ENCODE data around the gene MS4A6E.
"Not testable (repeated sequence)": the region's sequence is repeated elsewhere in the genome, so short reads cannot be mapped to it uniquely, and the experiment has no call there.

Gene MS4A6E, protein sequence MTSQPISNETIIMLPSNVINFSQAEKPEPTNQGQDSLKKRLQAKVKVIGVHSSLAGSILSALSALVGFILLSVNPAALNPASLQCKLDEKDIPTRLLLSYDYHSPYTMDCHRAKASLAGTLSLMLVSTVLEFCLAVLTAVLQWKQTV

DNA sequence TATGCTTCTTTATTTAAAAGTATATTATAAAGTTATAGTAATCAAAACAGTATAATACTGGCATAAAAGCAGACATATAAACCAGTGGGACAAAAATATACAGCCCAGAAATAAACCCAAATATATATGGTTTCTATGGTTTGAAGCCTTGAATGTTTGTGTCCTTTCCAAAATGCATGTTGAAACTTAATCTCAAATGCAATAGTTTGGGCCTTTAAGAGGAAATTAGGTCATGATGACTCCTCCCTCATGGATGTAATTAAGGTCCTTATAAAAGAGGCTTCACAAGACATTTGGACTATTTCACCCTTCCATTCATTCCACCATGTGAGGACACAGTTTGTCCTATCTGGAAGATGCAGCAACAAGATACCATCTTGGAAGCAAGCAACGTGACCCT lies at the start of gene MS4A6E:
Gene MS4A6E, plus strand, starts transcription at position 301 of the 400 bp plus-strand sequence. CDS start 7,641 bp downstream, outside the sequence.
- FAIRE-seq (no peak), DNase-seq (ENCODE audit: extremely low spot score, insufficient read length, low read depth) (no peak)

GRCh38 chr11:60280412-60280811 lies 46.6 kb upstream of the MS4A6E start, which contains the start of gene MS4A4A:
Gene MS4A4A (plus strand): TSS chr11:60280666. CDS start chr11:60280676, 10 bp downstream.
- no peak for DNase-seq (ENCODE audit: extremely low spot score, insufficient read length, low read depth)
- FAIRE-seq: no peak

GRCh38 chr11:60281485-60281884 lies 45.6 kb upstream of the MS4A6E start:
- DNase-seq (ENCODE audit: extremely low spot score, insufficient read length, low read depth) (no peak), FAIRE-seq (no peak)

DNA sequence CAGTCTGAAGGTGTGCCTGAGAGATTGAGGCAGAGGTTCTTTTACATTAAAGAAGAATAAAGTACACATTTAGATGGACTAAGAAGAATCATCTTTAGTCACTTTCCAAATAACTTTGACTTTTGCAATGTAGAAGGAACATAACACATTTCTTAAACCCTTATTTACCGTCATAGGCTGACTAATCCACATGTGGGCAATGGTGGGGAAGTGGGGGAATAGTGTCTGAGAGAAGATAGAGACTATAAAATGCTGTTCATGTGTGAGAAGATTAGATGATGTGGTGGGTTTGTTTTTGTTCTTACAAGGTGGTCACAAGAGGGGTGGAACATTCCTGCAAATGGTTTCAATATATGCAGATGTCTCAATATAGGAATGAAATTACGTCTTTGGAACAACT lies 44.8 kb upstream of the MS4A6E start:
- FAIRE-seq: no peak

DNA sequence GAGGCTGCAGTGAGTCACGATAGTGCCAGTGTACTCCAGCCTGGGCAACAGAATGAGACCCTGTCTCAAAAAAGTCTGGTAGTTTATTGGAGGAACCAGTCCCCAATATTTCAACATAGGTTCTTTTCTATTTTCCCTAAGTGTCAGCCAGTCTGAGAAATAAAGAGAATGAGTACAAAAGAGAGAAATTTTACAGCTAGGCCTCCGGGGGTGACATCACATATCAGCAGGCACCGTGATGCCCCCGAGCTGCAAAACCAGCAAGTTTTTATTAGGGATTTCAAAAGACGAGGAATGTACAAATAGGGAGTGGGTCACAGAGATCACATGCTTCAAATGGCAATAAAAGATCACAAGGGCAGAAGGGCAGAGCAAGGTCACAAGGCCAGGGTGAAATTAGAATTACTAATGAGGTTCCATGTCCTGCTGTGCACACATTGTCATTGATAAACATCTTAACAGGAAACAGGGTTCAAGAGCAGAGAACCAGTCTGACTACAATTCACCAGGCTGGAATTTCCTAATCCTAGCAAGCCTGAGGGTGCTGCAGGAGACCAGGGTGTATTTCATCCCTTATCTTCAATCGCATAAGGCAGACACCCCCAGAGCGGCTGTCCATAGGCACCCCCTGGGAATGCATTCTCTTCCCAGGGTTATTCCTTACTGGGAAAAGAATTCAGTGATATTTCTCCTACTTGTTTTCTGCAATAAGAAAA lies 41.5 kb upstream of the MS4A6E start:
- not testable (repeated sequence) for FAIRE-seq; DNase-seq (ENCODE audit: extremely low spot score, insufficient read length, low read depth)

More for the DNA sequence above, 44.8 kb upstream of the MS4A6E start:
- DNase-seq (ENCODE audit: extremely low spot score, insufficient read length, low read depth): no peak

- no peak for DNase-seq (ENCODE audit: extremely low spot score, insufficient read length, low read depth)
- FAIRE-seq: no peak
Observed at GRCh38 chr11:60288531-60288930, 38.5 kb upstream of the MS4A6E start.

DNA sequence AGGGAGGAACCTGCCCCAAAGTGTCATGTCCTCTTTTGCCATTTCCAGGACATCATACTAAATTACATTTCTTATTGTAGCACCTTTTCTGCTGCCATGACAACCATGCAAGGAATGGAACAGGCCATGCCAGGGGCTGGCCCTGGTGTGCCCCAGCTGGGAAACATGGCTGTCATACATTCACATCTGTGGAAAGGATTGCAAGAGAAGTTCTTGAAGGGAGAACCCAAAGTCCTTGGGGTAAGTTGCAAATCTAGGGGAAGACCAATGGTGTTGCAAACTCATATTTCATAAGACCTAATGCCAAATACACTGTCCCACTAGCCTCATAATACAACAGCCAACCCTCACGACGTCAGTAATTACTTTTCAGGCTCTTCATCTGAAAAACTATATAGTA lies 34.9 kb upstream of the MS4A6E start:
- FAIRE-seq (no peak), DNase-seq (ENCODE audit: extremely low spot score, insufficient read length, low read depth) (no peak)

GRCh38 chr11:60301178-60301577 lies 25.9 kb upstream of the MS4A6E start:
- FAIRE-seq: no peak
- no peak for DNase-seq (ENCODE audit: extremely low spot score, insufficient read length, low read depth)

- not testable (repeated sequence) for FAIRE-seq; DNase-seq (ENCODE audit: extremely low spot score, insufficient read length, low read depth)
Observed at GRCh38 chr11:60301884-60302283, 25.2 kb upstream of the MS4A6E start.

DNA sequence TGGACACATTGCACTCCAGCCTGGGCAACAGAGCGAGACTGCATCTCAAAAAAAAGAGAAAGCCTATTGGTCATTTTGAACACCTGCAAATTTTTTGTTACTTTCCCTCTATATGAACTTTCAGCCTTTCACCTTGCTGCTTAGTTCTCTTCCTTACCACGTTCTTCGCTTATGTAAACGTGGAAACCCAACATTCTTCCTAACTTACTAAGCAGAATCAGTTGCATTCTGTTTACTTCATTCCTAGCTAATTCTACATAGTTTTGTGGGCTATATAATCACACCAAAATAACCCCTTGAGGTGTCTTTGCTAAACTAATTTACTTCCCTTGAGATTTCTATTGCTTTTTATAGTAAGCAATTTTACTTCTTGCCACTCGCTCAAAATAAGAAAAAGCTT lies 23.4 kb upstream of the MS4A6E start:
- FAIRE-seq (no peak), DNase-seq (ENCODE audit: extremely low spot score, insufficient read length, low read depth) (no peak)

DNA sequence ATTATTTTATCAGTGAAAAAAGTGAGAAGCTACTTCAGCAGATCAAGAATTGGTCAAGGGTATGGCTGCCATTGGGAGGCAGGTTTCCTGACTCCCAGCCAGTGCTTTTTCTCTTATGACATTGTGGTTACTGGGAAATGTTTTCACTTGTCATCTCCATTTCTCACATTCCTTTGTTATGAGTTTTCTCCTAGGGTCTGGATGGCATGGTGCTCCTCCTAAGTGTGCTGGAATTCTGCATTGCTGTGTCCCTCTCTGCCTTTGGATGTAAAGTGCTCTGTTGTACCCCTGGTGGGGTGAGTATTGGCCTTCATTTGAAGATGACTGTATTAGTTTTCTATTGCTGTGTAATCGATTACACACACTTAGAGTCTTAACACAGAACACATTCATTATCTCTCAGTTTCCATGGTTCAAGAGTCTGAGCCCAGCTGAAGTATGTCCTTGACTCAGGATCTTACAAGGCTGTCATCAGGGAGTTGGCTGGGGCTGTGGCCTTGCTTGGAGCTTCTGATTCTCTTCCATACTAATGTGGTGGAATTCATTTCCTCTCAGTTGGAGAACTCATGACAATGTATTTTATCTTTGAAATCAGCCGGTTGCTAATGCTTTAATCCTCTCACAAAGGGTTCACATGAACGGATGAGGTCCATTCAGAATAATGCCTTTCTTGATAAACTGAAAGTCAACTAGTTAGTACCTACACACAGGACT lies 21.0 kb upstream of the MS4A6E start:
- FAIRE-seq (no peak), DNase-seq (ENCODE audit: extremely low spot score, insufficient read length, low read depth) (no peak)

DNA sequence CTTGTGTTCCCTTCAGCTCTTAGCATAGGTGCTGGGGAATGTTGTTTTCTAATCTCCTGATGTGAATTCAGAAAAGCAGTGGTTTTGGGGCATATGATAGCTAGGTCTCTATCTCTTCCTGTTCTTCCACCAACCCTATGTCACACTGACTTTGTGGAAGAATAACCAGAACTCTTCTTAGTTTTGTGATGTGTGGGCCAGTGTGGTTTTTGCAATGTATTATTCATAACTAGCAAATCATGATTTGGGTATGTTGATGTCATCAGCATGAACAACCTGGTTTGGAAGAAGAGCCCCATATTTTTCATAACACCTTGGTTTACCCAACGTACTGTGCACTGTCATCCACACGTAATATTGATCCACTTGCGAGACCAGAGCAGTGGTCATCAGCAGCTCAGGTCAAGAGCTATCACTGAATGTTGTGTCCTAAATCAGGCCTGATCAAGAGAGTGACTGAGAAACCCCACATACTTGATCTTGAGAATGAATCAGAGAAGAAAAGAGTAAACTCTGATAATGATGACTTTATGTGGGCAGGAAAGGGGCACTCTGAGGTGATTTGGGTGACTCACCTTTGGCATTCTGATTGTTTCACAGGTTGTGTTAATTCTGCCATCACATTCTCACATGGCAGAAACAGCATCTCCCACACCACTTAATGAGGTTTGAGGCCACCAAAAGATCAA lies 19.4 kb upstream of the MS4A6E start:
- DNase-seq (ENCODE audit: extremely low spot score, insufficient read length, low read depth) (no peak), FAIRE-seq (peak; percentile 39)

DNA sequence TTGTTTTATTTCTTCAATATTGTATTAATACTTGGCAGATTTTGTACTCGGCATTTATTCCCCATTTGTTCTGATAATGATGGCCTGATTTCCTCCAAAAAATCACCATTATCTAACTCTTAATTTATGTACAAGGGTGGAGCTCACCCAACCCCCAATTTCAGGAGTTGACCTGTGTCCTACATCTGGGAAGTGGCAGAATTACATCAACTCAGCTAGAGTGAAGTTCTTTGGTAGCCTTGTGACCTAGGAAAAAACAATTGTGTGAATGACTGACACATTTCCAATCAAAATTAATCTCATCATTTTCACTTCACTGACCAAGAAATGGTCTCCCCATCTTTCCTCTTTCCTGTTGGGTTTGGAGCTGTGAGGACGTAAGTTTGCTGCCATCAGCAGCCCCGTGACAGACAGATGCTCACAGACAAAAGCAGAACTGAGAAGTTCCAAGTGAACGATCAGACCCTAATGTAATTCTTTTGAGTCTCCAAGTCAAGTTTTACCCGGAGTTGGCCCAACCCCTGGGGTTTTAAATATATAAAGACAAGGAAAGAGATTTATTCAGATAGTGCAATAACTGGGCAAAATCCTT lies 16.6 kb upstream of the MS4A6E start:
- FAIRE-seq (peak; percentile 85), DNase-seq (ENCODE audit: extremely low spot score, insufficient read length, low read depth) (peak; percentile 22)

DNA sequence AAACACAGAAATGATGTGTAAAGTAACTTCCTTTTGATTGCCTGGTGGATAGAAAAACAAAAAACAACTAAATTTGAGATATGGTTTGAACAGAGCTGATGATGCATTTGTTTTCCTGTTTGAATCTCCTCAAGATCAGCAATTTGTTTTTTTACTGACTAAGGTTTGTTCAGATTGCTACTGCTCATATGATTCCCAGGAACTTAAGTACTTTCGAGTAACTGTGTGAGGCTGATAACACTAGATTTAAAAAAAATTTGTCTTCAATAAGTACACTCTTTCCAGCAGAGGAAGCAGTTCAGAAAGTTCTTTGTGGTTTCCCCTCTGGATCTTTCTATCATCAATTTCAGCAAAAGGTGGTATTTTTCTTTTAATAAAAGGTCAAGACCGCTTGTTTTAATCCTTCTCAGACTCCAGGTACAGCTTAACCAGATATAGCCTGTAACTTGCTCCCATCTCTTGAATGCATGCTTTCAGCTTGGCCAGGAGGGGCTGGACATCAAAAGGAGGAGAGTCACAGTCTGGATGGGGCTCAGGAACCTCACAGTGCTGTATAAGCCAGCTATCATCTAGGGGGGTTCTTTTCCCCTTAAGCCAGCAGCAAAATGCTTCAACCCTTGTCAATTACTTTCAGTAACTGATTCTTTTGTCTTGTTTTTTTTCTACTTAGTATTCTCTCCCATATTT lies 12.3 kb upstream of the MS4A6E start:
- FAIRE-seq: no peak

GRCh38 chr11:60315871-60316270 lies 11.2 kb upstream of the MS4A6E start:
- DNase-seq (ENCODE audit: extremely low spot score, insufficient read length, low read depth) (no peak), FAIRE-seq (no peak)

More for the DNA sequence above, 12.3 kb upstream of the MS4A6E start:
- DNase-seq (ENCODE audit: extremely low spot score, insufficient read length, low read depth): no peak

- DNase-seq (ENCODE audit: extremely low spot score, insufficient read length, low read depth): no peak
- peak; percentile 70 for FAIRE-seq
Observed at GRCh38 chr11:60316317-60316716, 10.7 kb upstream of the MS4A6E start.

DNA sequence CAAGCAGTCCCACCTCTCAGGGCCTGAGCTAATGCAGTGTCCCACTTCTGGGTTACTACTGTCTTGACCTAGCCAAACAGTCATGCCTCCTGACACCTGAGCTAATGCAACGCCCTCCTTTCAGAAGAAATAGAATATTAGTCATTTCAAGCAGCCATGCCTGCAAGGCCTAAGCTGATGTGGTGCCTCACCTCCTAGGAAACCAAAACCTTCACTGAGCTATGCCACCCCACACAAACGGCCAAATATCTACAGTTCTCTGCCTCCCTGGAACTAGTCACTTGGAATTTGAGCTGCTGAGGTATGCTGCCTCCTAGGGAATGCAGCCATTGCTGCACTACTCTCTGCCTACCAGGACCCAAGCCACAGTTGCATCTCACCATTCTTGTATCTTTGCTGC lies 8.3 kb upstream of the MS4A6E start:
- no peak for DNase-seq (ENCODE audit: extremely low spot score, insufficient read length, low read depth)
- FAIRE-seq: no peak

- FAIRE-seq: no peak
- no peak for DNase-seq (ENCODE audit: extremely low spot score, insufficient read length, low read depth)
Observed at GRCh38 chr11:60321051-60321450, 6.0 kb upstream of the MS4A6E start.

DNA sequence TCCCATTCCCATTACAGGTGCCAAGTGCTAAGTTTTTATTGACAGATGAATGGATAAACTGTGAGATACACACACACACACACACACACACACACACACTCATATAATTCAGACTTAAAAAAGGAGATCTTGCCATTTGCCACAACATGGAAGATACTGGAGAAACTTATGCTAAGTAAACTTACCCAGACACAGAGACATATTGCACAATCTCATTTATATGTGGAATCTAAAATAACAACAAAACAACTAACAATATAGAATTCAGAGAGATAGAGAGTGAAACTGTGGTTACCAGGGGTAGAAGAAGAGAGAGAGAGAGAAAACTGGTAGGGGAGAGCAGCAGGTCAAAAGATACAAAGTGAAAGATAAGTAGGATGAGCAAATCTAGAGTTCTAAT lies 1.4 kb downstream of the MS4A6E start:
- FAIRE-seq: no peak
- no peak for DNase-seq (ENCODE audit: extremely low spot score, insufficient read length, low read depth)

- DNase-seq (ENCODE audit: extremely low spot score, insufficient read length, low read depth) (no peak), FAIRE-seq (no peak)
Observed at GRCh38 chr11:60332846-60333245, 5.8 kb downstream of the MS4A6E start.
